Measurements from ENCODE around the gene CAMTA1.

CAMTA1 gene

GRCh38 chr1:7501084-7501491 is 715.8 kb downstream of the CAMTA1 start:
- in situ Hi-C loops (cut with MboI; ENCODE audit: low sequenced_read_pairs, unreplicated experiment) = no loop called here
- DNase-seq (ENCODE audit: low spot score) = no peak
- TF ChIP-seq CTCF (IDR thresholded peaks at IDR 0.05; ENCODE audit: borderline replicate concordance, control extremely low read depth, extremely low read depth, insufficient read depth, missing control alignments) = no peak

GRCh38 chr1:7501723-7502603 is 716.7 kb downstream of the CAMTA1 start:
- TF ChIP-seq CTCF (IDR thresholded peaks at IDR 0.05; ENCODE audit: borderline replicate concordance, control extremely low read depth, extremely low read depth, insufficient read depth, missing control alignments) = no peak
- in situ Hi-C loops (cut with MboI; ENCODE audit: low sequenced_read_pairs, unreplicated experiment) = no loop called here
- no peak for DNase-seq (ENCODE audit: low spot score)

- TF ChIP-seq CTCF (IDR thresholded peaks at IDR 0.05; ENCODE audit: borderline replicate concordance, control extremely low read depth, extremely low read depth, insufficient read depth, missing control alignments) = no peak
- no peak for DNase-seq (ENCODE audit: low spot score)
- in situ Hi-C loops (cut with MboI; ENCODE audit: low sequenced_read_pairs, unreplicated experiment) = no loop called here
These were observed 718.6 kb downstream of the CAMTA1 start for GRCh38 chr1:7503691-7504437.

- TF ChIP-seq CTCF (IDR thresholded peaks at IDR 0.05; ENCODE audit: borderline replicate concordance, control extremely low read depth, extremely low read depth, insufficient read depth, missing control alignments) = no peak
- DNase-seq (ENCODE audit: low spot score) = no peak
- in situ Hi-C loops (cut with MboI; ENCODE audit: low sequenced_read_pairs, unreplicated experiment) = no loop called here
These were observed 719.1 kb downstream of the CAMTA1 start for GRCh38 chr1:7504438-7504720.

GRCh38 chr1:7505094-7505770 is 720.0 kb downstream of the CAMTA1 start:
- in situ Hi-C loops (cut with MboI; ENCODE audit: low sequenced_read_pairs, unreplicated experiment) = no loop called here
- no peak for DNase-seq (ENCODE audit: low spot score)
- no peak for TF ChIP-seq CTCF (IDR thresholded peaks at IDR 0.05; ENCODE audit: borderline replicate concordance, control extremely low read depth, extremely low read depth, insufficient read depth, missing control alignments)

- DNase-seq (ENCODE audit: low spot score) = no peak
- in situ Hi-C loops (cut with MboI; ENCODE audit: low sequenced_read_pairs, unreplicated experiment) = no loop called here
- no peak for TF ChIP-seq CTCF (IDR thresholded peaks at IDR 0.05; ENCODE audit: borderline replicate concordance, control extremely low read depth, extremely low read depth, insufficient read depth, missing control alignments)
These were observed 720.7 kb downstream of the CAMTA1 start for GRCh38 chr1:7505771-7506453.
